PC-3 (cell line): ENCODE measurements around the gene CIDEB. TPM values are rescaled to one million over a fixed set of nuclear protein-coding genes. Genes with fewer than 3 reads are reported as not detected.
"Not testable (repeated sequence)": the region's sequence is repeated elsewhere in the genome, so short reads cannot be mapped to it uniquely, and the experiment has no call there.

ENCODE experiments used
- ATAC-seq: fragments of 200-7000 bp; cut with Tn5 transposase; 2 replicates; pipeline ENCODE4 v1.9.1; 2020; ENCODE audit warnings: mild to moderate bottlenecking, moderate library complexity
- BruUV-seq: library from RNA; stranded (reverse); fragments of 400-500 nt; replicated peaks from 2 replicates; lab custom pipeline; 2021; lab: Mats Ljungman, UMichigan
- CTCF ChIA-PET: fragments of 300-600 bp; sonication (Branson Sonifier 250); formaldehyde crosslinking; loops from one replicate; lab custom pipeline; 2022; ENCODE audit warnings: antibody characterized with exemption; lab: Charles Lee
- POLR2A ChIA-PET: fragments of 300-600 bp; sonication (Branson Sonifier 250); formaldehyde crosslinking; loops from one replicate; lab custom pipeline; 2022; ENCODE audit warnings: antibody characterized with exemption; ENCODE audit not compliant: unreplicated experiment; lab: Charles Lee
- DNase-seq: peaks from one replicate; pipeline ENCODE4 v3.0.0-alpha.2; 2015
- H2AFZ ChIP-seq: fragments of 300-600 bp; sonication (generic); 2 replicates; pipeline ENCODE4 v1.6.0; 2016; ENCODE audit warnings: antibody characterized with exemption, low read length
- H3F3A ChIP-seq: fragments of 300-600 bp; sonication (generic); one replicate; pipeline ENCODE4 v1.6.0; 2017; ENCODE audit warnings: antibody characterized with exemption, low read length, control low read depth, mild to moderate bottlenecking; ENCODE audit not compliant: unreplicated experiment
- H3K27ac ChIP-seq: fragments of 300-600 bp; sonication (generic); 2 replicates; pipeline ENCODE4 v1.5.1; 2016; ENCODE audit warnings: mild to moderate bottlenecking, low read length
- H3K27me3 ChIP-seq: fragments of 300-600 bp; sonication (generic); 2 replicates; pipeline ENCODE4 v1.6.1; 2016; ENCODE audit warnings: low read length, mixed read lengths
- H3K36me3 ChIP-seq: fragments of 300-600 bp; sonication (generic); 2 replicates; pipeline ENCODE4 v1.6.1; 2016; ENCODE audit warnings: low read depth, mixed run types, low read length, mixed read lengths
- H3K4me1 ChIP-seq: fragments of 300-600 bp; sonication (generic); 2 replicates; pipeline ENCODE4 v1.5.1; 2016; ENCODE audit warnings: low read length; ENCODE audit not compliant: insufficient read depth
- H3K4me2 ChIP-seq: fragments of 300-600 bp; sonication (generic); 2 replicates; pipeline ENCODE4 v1.6.0; 2016; ENCODE audit warnings: low read length
- H3K4me3 ChIP-seq: fragments of 300-600 bp; sonication (generic); 2 replicates; pipeline ENCODE4 v1.5.1; 2016; ENCODE audit warnings: mild to moderate bottlenecking, low read length, mixed read lengths
- H3K79me2 ChIP-seq: fragments of 300-600 bp; sonication (generic); 2 replicates; pipeline ENCODE4 v1.6.1; 2017; ENCODE audit warnings: low read length, mixed read lengths
- H3K9ac ChIP-seq: fragments of 300-600 bp; sonication (generic); 2 replicates; pipeline ENCODE4 v1.6.0; 2016; ENCODE audit warnings: mild to moderate bottlenecking, low read length
- H3K9me2 ChIP-seq: fragments of 300-600 bp; sonication (generic); replicated peaks from 2 replicates; pipeline ENCODE4 v1.6.1; 2016; ENCODE audit warnings: mixed run types, low read length, mixed read lengths
- H3K9me3 ChIP-seq: fragments of 300-600 bp; sonication (generic); 2 replicates; pipeline ENCODE4 v1.6.1; 2016; ENCODE audit warnings: low read length, mixed read lengths
- H4K20me1 ChIP-seq: fragments of 300-600 bp; sonication (generic); 2 replicates; pipeline ENCODE4 v1.6.1; 2016; ENCODE audit warnings: low read length, mixed read lengths
- CTCF ChIP-seq: fragments of 300-600 bp; sonication (generic); conservative IDR thresholded peaks from 2 replicates; pipeline ENCODE4 v1.5.1; 2017; ENCODE audit warnings: antibody characterized with exemption, low read depth, mild to moderate bottlenecking, low read length
- EZH2 ChIP-seq: fragments of 300-600 bp; sonication (generic); IDR thresholded peaks from one replicate; pipeline ENCODE4 v1.6.1; 2017; ENCODE audit warnings: antibody characterized with exemption, mild to moderate bottlenecking, low read length; ENCODE audit not compliant: unreplicated experiment
- EZH2phosphoT487 ChIP-seq: fragments of 300-600 bp; sonication (generic); IDR thresholded peaks from 2 replicates; pipeline ENCODE4 v1.6.1; 2018; ENCODE audit warnings: mild to moderate bottlenecking, antibody characterized with exemption, low read length, borderline replicate concordance
- intact Hi-C: fragments of 100-400 bp; cut with micrococcal nuclease; formaldehyde crosslinking; loops from 2 replicates; pipeline ENCODE4 v1.9.0; 2023
- total RNA-seq: library from RNA; depleted of rRNA; stranded (reverse); fragments of >200 nt; gene quantifications from 2 replicates; pipeline ENCODE4 v1.2.3, GENCODE V29; 2014

Gene CIDEB
- total RNA-seq, 1 experiment from 2014 or later: not detected

GRCh38 chr14:24327914-24328313 lies 20.1 kb upstream of the CIDEB start:
- H3K4me3 ChIP-seq, H3K27me3 ChIP-seq, BruUV-seq, H3K36me3 ChIP-seq, H3K27ac ChIP-seq, H3K4me1 ChIP-seq, H3K9me3 ChIP-seq, H3K9me2 ChIP-seq, H3K79me2 ChIP-seq, H3K4me2 ChIP-seq, H3F3A ChIP-seq, H2AFZ ChIP-seq, ATAC-seq, POLR2A ChIA-PET, H4K20me1 ChIP-seq, H3K9ac ChIP-seq, DNase-seq: not testable (repeated sequence)
- intact Hi-C loops: loop anchor here (1.0 kb wide), 1 partner anchor 108 kb away; no protein-coding TSS in a partner anchor
- CTCF ChIA-PET: interaction anchor here (0.6 to 1.2 kb wide), 2 partner anchors 75 to 102 kb away, joined by 3 read pairs; partner anchors contain the start of gene KHNYN
- TF ChIP-seq CTCF: peak; percentile 45

- H3K27ac ChIP-seq: no peak overlapping the region
- no peaks in the 10 kb centered on the region for H3K36me3 ChIP-seq
- no peaks in the 10 kb centered on the region for H3F3A ChIP-seq
- no TSS peak for BruUV-seq
- TF ChIP-seq EZH2phosphoT487 (no peak), EZH2 (no peak), CTCF (no peak)
- CTCF ChIA-PET: interaction anchor here (0.6 to 1.2 kb wide), 2 partner anchors 75 to 103 kb away, joined by 3 read pairs; partner anchors contain the start of gene KHNYN
- H3K4me1 ChIP-seq: no peaks in the 10 kb centered on the region
- H3K4me3 ChIP-seq: no peak overlapping the region
- no peaks in the 10 kb centered on the region for H4K20me1 ChIP-seq
- DNase-seq (no peak), ATAC-seq (no peak)
- no peaks in the 10 kb centered on the region for H3K9me3 ChIP-seq
- POLR2A ChIA-PET: no interaction called here
- no peaks in the 10 kb centered on the region for H3K27me3 ChIP-seq
- H3K9ac ChIP-seq: no peak overlapping the region
- H3K79me2 ChIP-seq: no peaks in the 10 kb centered on the region
- no peak overlapping the region for H2AFZ ChIP-seq
- no peak overlapping the region for H3K4me2 ChIP-seq
- no peaks in the 10 kb centered on the region for H3K9me2 ChIP-seq
- intact Hi-C loops: no loop called here
Observed at GRCh38 chr14:24327303-24327702, 19.5 kb upstream of the CIDEB start.

- no peaks in the 10 kb centered on the region for H3F3A ChIP-seq
- no TSS peak for BruUV-seq
- CTCF ChIA-PET: no interaction called here
Observed at GRCh38 chr14:24325963-24326362, 18.2 kb upstream of the CIDEB start.

More at GRCh38 chr14:24325963-24326362, 18.2 kb upstream of the CIDEB start:
- H3K79me2 ChIP-seq: no peaks in the 10 kb centered on the region
- H3K9me3 ChIP-seq: no peaks in the 10 kb centered on the region
- H3K9ac ChIP-seq: no peak overlapping the region
- POLR2A ChIA-PET: no interaction called here
- H3K4me2 ChIP-seq: no peak overlapping the region
- no peaks in the 10 kb centered on the region for H3K4me1 ChIP-seq
- no peaks in the 10 kb centered on the region for H3K27me3 ChIP-seq
- DNase-seq: no peak
- H3K9me2 ChIP-seq: no peaks in the 10 kb centered on the region
- no peaks in the 10 kb centered on the region for H3K36me3 ChIP-seq
- no peaks in the 10 kb centered on the region for H4K20me1 ChIP-seq
- TF ChIP-seq CTCF: no peak
- TF ChIP-seq EZH2: no peak
- TF ChIP-seq EZH2phosphoT487: no peak
- no peak for ATAC-seq
- no peak overlapping the region for H3K4me3 ChIP-seq
- intact Hi-C loops: no loop called here
- no peak overlapping the region for H3K27ac ChIP-seq
- no peak overlapping the region for H2AFZ ChIP-seq
